ENCODE results near the gene CHAF1A.

The CHAF1A gene, protein sequence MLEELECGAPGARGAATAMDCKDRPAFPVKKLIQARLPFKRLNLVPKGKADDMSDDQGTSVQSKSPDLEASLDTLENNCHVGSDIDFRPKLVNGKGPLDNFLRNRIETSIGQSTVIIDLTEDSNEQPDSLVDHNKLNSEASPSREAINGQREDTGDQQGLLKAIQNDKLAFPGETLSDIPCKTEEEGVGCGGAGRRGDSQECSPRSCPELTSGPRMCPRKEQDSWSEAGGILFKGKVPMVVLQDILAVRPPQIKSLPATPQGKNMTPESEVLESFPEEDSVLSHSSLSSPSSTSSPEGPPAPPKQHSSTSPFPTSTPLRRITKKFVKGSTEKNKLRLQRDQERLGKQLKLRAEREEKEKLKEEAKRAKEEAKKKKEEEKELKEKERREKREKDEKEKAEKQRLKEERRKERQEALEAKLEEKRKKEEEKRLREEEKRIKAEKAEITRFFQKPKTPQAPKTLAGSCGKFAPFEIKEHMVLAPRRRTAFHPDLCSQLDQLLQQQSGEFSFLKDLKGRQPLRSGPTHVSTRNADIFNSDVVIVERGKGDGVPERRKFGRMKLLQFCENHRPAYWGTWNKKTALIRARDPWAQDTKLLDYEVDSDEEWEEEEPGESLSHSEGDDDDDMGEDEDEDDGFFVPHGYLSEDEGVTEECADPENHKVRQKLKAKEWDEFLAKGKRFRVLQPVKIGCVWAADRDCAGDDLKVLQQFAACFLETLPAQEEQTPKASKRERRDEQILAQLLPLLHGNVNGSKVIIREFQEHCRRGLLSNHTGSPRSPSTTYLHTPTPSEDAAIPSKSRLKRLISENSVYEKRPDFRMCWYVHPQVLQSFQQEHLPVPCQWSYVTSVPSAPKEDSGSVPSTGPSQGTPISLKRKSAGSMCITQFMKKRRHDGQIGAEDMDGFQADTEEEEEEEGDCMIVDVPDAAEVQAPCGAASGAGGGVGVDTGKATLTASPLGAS

GRCh38 chr19:4402171-4403004, at the start of gene CHAF1A:
TSS of gene CHAF1A (plus strand) at chr19:4402640. CDS start at chr19:4402763, 123 bp downstream.
- DNase-seq, result peak; percentile 99

GRCh38 chr19:4352701-4353121, 49.7 kb upstream of the CHAF1A start:
- peak; percentile 40 for DNase-seq

DNA sequence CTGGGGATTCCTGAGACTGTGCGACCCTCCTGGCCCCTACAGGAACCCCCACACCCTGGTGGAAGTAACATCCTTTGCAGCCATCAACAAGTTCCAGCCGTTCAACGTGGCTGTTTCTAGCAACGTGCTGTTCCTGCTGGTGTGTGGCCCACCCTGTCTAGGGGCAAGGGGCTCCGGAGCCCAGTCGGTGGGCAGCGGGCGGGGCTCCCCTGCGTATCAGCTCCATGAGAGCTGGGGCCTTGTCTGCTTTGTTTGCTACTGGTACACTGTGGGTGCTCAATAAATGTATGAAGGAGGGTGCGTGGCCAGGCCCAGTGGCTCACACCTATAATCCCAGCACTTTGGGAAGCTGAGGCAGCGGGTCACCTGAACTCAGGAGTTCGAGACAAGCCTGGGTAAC, 48.2 kb upstream of the CHAF1A start:
- DNase-seq, result no peak

DNA sequence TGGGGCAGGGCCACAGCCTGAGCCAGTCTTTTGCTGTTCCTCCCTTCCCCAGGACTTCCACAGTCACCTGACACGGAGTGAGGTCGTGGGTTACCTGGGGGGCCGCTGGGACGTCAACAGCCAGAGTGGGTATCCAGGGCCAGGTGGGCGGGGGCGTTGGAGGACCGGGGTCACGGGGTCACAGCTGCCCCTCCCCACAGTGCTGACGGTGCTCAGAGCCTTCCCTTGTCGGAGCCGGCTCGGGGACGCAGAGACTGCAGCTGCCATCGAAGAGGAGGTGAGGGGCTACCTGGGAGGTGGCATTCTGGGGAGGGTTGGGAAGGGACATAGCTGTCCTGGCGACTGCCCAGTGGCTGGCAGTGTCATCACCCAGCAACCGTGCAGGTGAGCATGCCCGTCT, 47.5 kb upstream of the CHAF1A start:
- DNase-seq, result no peak

DNA sequence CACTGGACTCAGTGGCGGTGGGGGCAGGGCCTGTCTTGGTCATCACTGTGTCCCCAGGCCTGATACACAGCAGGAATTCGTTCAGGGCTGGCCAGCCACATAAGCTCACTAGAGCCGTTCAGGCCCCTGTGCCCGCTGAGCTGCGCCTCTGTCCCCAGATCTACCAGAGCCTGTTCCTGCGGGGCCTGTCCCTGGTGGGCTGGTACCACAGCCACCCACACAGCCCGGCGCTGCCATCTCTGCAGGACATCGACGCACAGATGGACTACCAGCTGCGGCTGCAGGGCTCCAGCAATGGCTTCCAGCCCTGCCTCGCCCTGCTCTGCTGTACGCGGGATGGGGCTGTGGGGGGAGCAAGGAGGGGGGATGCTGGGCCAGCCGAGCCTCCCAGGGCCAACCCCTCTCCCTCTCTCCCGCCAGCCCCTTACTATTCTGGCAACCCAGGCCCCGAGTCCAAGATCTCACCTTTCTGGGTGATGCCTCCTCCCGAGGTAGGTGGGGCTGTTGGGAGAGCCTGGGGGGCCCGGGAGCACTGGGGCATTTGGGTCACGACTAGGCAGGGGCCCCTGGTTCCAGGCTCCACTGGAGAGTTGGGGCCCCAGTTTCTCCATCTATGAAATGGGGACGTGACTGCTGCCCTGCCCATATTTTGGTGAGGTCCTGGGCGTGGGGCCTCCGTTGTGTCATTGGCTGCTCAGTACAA, 45.2 kb upstream of the CHAF1A start:
- DNase-seq, result no peak

- DNase-seq, result no peak
These were observed 44.5 kb upstream of the CHAF1A start for GRCh38 chr19:4357921-4358326.

GRCh38 chr19:4358709-4359626, 43.5 kb upstream of the CHAF1A start:
- DNase-seq, result no peak

GRCh38 chr19:4359627-4360000, 42.8 kb upstream of the CHAF1A start:
- DNase-seq, result no peak

DNA sequence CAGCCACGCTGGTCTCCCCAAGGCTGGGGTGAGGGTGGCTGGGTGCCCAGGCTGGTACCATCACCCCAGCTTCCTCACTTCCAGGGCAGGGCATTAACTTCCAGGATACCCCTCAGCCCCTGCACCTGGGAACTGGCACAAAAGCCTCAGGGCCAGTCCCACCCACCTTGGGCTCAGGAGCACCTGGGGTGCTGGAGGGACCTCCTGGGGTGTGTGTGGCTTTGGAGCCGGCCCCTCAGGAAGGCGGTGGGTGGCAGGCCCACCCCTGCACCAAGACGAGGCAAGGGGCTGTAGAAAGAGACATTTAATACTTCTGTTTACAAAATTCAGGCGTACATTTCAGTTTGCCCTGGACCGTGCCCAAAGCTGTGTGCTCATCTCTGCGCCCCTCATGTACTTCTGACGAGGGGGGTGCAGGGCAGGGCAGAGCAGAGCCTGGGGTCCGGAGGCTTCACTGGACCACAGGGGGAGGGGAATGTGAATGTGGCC, 42.3 kb upstream of the CHAF1A start:
- no peak for DNase-seq

DNA sequence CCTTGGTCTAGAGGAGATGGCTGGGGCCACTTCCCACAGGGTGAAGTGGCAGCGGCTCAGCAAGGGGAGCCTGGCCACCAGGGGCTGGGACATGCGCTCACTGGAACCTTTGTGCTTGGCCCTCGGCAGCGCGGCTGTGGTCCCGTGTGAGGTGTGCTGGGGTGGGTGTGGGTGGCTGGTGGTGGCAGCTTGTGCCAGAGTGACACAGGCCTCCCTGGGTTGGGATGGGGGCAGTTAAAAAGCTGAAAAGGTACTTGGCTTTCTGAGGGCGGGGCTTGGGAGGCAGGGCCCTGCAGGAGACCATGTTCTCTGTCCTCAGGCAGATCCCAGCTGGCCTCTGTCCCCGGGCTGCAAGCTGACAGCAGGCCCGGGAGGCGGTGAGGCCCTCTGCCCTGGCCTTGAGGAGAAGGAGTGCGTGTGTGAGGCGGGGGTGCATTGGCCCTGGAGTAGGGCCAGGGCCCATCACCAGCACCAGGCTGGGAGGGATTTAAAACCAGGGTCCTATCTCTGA, 41.7 kb upstream of the CHAF1A start:
- DNase-seq, result no peak

DNA sequence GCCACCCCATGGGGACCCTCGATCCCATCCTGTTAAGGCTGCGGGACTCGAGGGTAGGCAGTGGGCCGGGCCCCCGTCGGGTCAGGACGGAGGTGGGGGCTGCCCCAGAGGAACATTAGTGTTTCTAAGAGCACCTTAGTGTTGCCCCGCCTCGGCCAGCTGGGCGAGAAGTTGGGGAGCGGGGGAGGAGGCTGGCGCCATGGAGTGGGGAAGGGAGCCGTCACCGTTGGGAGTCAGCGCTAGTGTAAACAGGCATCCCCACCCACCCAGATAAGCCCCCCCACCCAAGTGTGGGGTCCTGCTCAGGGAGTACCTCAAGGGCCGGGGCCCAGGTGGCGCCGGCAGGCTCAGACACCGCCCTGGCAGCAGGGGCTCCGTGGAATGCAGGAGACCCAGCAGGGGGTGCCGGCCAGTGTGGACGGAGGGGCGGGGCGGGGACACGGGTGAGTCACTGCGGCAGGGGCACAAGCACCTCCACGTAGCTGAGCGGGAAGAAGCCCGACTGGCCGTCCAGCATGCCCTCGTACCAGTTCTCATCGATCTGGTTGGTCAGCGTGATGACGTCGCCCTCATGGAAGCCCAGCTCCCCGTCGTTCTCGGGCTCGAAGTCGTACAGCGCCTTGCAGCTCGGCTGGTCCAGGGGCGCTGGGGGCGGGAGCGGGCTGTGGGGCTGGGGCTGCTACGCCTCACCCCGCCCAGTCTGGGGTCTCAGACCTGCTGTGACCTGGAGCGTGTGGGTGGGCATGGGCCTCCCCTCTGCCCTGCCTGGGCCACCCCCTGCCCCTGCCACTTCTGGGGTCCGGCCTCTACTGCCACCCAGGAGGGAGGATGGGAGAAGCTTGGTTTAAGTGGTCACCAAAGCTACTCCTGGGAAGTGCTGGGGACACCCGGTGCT, 41.0 kb upstream of the CHAF1A start:
- no peak for DNase-seq

- DNase-seq, result no peak
These were observed 40.2 kb upstream of the CHAF1A start for GRCh38 chr19:4362101-4362828.

DNA sequence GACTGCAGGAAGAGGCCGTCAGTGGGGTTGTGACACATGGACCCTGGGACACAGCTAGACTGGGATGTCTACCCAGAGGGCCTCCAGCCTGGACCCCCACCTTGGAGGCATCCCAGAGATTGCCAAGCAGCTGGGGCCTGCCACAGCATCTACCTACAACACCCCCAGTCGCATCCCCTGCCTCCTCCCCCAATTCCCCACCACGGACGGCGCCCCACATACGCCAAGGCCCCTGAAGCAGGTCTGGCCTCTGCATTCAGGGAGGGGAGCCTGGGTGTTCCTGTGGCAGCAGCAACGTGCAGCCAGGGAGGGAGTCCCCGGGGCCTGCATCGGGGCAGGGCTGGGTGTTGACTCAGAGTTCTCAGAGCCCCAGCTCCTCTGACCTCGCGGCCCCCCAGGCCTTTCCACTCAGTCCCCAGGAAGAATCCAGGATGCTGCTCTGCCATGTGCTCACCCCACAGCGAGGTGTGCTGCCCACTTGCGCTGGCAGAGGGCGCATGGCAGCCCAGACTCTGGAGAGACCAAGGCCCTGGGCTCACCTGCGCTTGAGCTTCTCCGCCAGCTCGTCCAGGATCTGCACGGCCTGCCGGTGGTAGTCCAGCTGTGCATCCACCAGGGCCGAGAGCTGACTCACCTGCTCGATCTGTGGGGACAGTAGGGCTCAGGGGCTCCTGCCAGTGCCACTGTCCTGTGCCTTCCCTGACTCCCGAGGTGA, 39.5 kb upstream of the CHAF1A start:
- no peak for DNase-seq

GRCh38 chr19:4363571-4364304, 38.7 kb upstream of the CHAF1A start:
- no peak for DNase-seq

- DNase-seq, result no peak
These were observed 37.1 kb upstream of the CHAF1A start for GRCh38 chr19:4365341-4365740.

DNA sequence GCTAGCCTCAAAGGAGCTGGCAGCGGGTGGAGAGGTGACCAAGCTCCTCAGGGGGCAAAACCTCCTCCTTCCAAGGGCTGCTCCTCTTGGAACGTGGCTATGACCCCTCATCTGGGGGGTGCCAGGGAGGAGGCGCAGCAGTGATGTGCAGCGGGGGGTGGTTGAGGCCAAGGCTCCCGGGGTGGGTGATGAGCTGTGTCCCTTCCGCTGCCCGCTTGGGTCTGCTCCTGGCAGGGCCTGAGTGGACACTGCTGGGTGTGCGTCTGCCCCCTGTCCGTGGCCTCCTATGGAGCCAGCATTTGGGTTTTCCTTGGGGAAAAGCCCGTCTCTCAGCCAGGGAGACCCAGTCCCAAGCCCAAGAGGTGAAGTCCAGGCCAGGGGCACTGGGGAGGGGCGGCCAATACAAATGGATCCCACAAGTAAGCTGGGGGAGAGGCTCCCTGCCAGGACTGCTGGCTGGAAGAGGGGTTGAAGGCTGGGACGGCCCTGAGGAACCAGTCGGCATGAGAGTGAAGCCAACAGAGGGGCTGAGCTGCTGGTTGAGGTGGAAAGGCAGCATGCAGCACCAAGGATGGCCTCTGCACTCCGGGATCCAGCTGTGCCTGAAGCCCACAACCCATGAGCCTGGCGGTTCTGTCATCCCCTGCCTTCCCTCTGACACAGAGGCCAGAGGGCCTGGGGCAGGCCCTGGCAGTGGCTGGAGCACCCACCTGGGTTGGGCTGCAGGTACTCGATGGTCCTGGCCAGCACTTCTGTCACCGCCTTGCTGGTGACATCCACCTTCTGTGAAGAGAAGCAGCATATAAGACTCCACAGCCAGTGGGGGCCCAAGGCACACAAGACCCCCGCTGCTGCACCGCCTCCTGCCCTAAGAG, 36.4 kb upstream of the CHAF1A start:
- no peak for DNase-seq

All from left hindlimb (tissue), 1 donor.